Body of pancreas (tissue), 4 donors: ENCODE measurements around the gene GABRB1. TPM values are rescaled to one million over a fixed set of nuclear protein-coding genes. Genes with fewer than 3 reads are reported as not detected.

ENCODE experiments used
- ATAC-seq: fragments of 150-250 bp; one replicate; pipeline ENCODE4 v1.9.1; 2016
- DNase-seq, 4 donors: peaks; one replicate each; pipeline ENCODE4 v3.0.0-alpha.2; 2019
- H3K27ac ChIP-seq, 4 donors: fragments of 200-600 bp; sonication (generic); 1 replicate in 3 of 4; 2 replicates in 1 of 4; pipeline versions ENCODE4 v1.5.1 to v1.6.1; 2016 to 2019; ENCODE audit warnings: mild to moderate bottlenecking in 1 of 4, mixed read lengths in 1 of 4, moderate library complexity in 1 of 4
- H3K27me3 ChIP-seq, 2 donors: fragments of 200-600 bp; sonication (generic); one replicate each; pipeline ENCODE4 v1.6.0; 2016; ENCODE audit warnings: mild to moderate bottlenecking in 1 of 2
- H3K36me3 ChIP-seq, 2 donors: fragments of 200-600 bp; sonication (generic); replicated peaks in 1 of 2; 2 replicates each; pipeline ENCODE4 v1.5.1; 2016; ENCODE audit warnings: low read depth in 2 of 2; ENCODE audit not compliant: insufficient read depth in 1 of 2
- H3K4me1 ChIP-seq: fragments of 200-600 bp; sonication (generic); one replicate; pipeline ENCODE4 v1.6.0; 2016
- H3K4me3 ChIP-seq, 2 donors: fragments of 200-600 bp; sonication (generic); 1 replicate in 1 of 2; 2 replicates in 1 of 2; pipeline ENCODE4 v1.5.1; 2016 to 2019
- H3K9me3 ChIP-seq, 3 donors: fragments of 200-600 bp; sonication (generic); 1 replicate in 2 of 3; 2 replicates in 1 of 3; pipeline ENCODE4 v1.5.1; 2016
- POLR2A ChIP-seq, 3 donors: fragments of 450-650 bp; IDR thresholded peaks; one replicate each; pipeline ENCODE4 v1.6.1; 2016; ENCODE audit warnings: antibody characterized with exemption in 3 of 3, mild to moderate bottlenecking in 2 of 3
- WGBS, 2 donors: methylation state at CpG; one replicate each; pipeline ENCODE4 v1.1.5; 2017; 5-methylcytosine and 5-hydroxymethylcytosine counted together
- intact Hi-C: fragments of 100-400 bp; cut with DNase I; formaldehyde crosslinking; loops from one replicate; pipeline ENCODE4 v1.15.1; 2023
- total RNA-seq, 2 donors: library from RNA; depleted of rRNA; stranded (reverse); fragments of >200 nt; gene quantifications; one replicate each; pipeline ENCODE4 v1.1.0, GENCODE V29; 2016
- TF ChIP-seq, protein P1 (sequence below), 7 experiments: fragments of 450-650 bp in 4 of 7; fragments of 200-600 bp in 3 of 7; sonication (generic) in 3 of 7; IDR thresholded peaks; one replicate each; pipeline ENCODE4 v1.5.1; 2016 to 2019; ENCODE audit warnings: antibody characterized with exemption in 7 of 7

GABRB1 gene
- total RNA-seq, 2 donors from 2014 or later = not detected

DNA sequence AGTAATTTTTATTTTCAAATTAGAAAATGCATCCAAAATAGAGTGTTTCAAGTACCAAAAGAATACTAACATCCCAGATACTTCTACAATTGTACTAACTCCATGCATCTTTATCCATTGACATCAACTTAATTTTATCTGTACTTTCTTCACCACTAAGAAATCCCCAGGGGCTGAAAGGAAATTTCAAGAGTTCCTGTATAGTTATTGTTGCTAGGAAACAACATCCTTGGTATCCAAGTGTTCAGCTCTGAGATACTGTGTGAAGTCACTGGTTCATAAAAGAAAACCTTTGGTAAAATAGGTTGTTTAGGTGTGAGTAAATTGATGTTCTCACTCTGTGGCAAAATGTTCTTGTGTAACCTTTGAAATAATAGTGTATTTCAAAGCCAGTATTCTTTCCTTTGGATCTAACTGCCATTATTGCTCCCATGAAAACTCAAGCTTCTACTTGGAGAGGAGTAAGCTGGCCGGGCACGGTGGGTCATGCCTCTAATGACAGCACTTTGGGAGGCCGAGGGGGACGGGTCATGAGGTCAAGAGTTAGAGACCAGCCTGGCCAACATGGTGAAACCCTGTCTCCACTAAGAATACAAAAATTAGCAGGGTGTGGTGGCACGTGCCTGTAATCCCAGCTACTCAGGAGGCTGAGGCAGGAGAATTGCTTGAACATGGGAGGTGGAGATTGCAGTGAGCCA, 359.2 kb downstream of the GABRB1 start:
- no peak for DNase-seq
- no peaks in the 10 kb centered on the region for H3K9me3 ChIP-seq
- no peaks in the 10 kb centered on the region for H3K27me3 ChIP-seq
- no peak overlapping the region for H3K4me3 ChIP-seq
- TF ChIP-seq, protein P1, sequence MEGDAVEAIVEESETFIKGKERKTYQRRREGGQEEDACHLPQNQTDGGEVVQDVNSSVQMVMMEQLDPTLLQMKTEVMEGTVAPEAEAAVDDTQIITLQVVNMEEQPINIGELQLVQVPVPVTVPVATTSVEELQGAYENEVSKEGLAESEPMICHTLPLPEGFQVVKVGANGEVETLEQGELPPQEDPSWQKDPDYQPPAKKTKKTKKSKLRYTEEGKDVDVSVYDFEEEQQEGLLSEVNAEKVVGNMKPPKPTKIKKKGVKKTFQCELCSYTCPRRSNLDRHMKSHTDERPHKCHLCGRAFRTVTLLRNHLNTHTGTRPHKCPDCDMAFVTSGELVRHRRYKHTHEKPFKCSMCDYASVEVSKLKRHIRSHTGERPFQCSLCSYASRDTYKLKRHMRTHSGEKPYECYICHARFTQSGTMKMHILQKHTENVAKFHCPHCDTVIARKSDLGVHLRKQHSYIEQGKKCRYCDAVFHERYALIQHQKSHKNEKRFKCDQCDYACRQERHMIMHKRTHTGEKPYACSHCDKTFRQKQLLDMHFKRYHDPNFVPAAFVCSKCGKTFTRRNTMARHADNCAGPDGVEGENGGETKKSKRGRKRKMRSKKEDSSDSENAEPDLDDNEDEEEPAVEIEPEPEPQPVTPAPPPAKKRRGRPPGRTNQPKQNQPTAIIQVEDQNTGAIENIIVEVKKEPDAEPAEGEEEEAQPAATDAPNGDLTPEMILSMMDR (IDR thresholded peaks at IDR 0.05) = no peak
- no peaks in the 10 kb centered on the region for H3K36me3 ChIP-seq
- ATAC-seq = no peak
- no peak overlapping the region for H3K27ac ChIP-seq
- WGBS, 2 donors = 66 to 69% methylated on average over 5 of the region's 5 CpGs
- H3K4me1 ChIP-seq = no peaks in the 10 kb centered on the region
- intact Hi-C loops = no loop called here

DNA sequence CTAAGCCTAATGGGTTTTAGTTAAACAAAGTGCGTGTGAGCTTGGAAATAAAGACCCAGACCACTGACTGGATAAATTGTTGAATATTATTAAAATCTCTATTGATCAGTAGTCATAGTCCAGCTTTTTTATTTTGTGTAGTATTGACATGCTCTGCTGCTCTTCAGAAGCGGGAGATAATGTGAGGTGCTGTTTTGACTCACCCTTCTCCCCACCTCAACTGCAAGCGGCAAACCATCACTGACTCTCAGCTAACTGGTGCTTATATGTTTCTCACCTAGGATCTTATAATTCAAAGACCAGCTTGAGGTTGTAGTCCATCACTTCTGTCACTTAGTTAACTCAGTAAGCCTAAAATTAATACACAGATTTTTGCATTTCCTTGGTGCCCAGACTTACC, 359.9 kb downstream of the GABRB1 start:
- Histone ChIP-seq H3K27ac (no peak overlapping the region), H3K4me1 (no peaks in the 10 kb centered on the region), H3K36me3 (no peaks in the 10 kb centered on the region), H3K9me3 (no peaks in the 10 kb centered on the region), H3K4me3 (no peak overlapping the region), H3K27me3 (no peaks in the 10 kb centered on the region)
- DNase-seq (no peak), ATAC-seq (no peak)
- WGBS, 2 donors = 77 to 82% methylated on average over 3 of the region's 3 CpGs
- intact Hi-C loops = no loop called here
- TF ChIP-seq, protein P1 (IDR thresholded peaks at IDR 0.05) = no peak
- no peak for TF ChIP-seq POLR2A (IDR thresholded peaks at IDR 0.05)

GRCh38 chr4:47406408-47406807, 375.0 kb downstream of the GABRB1 start:
- Histone ChIP-seq H3K4me1 (no peaks in the 10 kb centered on the region), H3K27me3 (no peaks in the 10 kb centered on the region), H3K4me3 (no peak overlapping the region), H3K27ac (no peak overlapping the region), H3K9me3 (no peaks in the 10 kb centered on the region), H3K36me3 (no peaks in the 10 kb centered on the region)
- no peak for DNase-seq
- TF ChIP-seq, protein P1 (IDR thresholded peaks at IDR 0.05) = no peak
- no peak for TF ChIP-seq POLR2A (IDR thresholded peaks at IDR 0.05)
- no peak for ATAC-seq
- WGBS, 2 donors = 45 to 50% methylated on average over 2 of the region's 2 CpGs
- intact Hi-C loops = no loop called here

GRCh38 chr4:47410271-47410670, 378.9 kb downstream of the GABRB1 start:
- Histone ChIP-seq H3K36me3 (no peaks in the 10 kb centered on the region), H3K27me3 (no peaks in the 10 kb centered on the region), H3K27ac (no peak overlapping the region), H3K4me1 (no peaks in the 10 kb centered on the region), H3K9me3 (no peaks in the 10 kb centered on the region), H3K4me3 (no peak overlapping the region)
- WGBS, 2 donors = 47 to 57% methylated on average over 1 of the region's 1 CpG
- TF ChIP-seq POLR2A (IDR thresholded peaks at IDR 0.05) = no peak
- TF ChIP-seq, protein P1 (IDR thresholded peaks at IDR 0.05) = no peak
- DNase-seq = no peak
- intact Hi-C loops = no loop called here
- ATAC-seq = no peak

DNA sequence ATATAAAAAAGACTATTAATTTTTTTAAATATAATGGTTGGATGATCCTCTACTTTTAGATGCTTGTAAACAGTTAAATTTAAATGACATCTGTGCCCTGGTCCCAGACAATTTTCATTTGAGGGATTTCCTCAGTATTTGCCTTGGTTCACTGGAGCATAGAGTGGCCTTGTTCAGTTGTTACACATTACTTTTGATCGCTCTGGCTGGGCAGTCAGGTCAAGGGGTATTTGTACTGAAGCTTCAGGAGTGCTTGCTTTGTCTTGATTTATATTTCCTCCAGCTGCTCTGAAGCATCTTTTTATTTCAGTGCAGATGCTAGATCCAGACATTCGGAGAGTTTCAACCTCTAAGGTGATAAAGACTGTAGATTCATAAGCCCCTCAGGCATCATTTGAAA, 382.2 kb downstream of the GABRB1 start:
- Histone ChIP-seq H3K27me3 (no peaks in the 10 kb centered on the region), H3K36me3 (no peaks in the 10 kb centered on the region), H3K27ac (no peak overlapping the region), H3K9me3 (no peaks in the 10 kb centered on the region), H3K4me1 (no peaks in the 10 kb centered on the region), H3K4me3 (no peak overlapping the region)
- WGBS, 2 donors = 29 to 38% methylated on average over 2 of the region's 2 CpGs
- TF ChIP-seq, protein P1 (IDR thresholded peaks at IDR 0.05) = no peak
- TF ChIP-seq POLR2A (IDR thresholded peaks at IDR 0.05) = no peak
- ATAC-seq = no peak
- intact Hi-C loops = no loop called here
- DNase-seq = no peak
